Testis (tissue), 3 donors: ENCODE measurements around the gene COL4A1. TPM values are rescaled to one million over a fixed set of nuclear protein-coding genes. Genes with fewer than 3 reads are reported as not detected.

Experiments
- DNase-seq: peaks from one replicate; pipeline ENCODE4 v3.0.0-alpha.2; 2019
- H3K27ac ChIP-seq, 2 donors: fragments of 200-600 bp; sonication (generic); one replicate each; pipeline ENCODE4 v1.5.1; 2019
- H3K27me3 ChIP-seq: fragments of 200-600 bp; sonication (generic); one replicate; pipeline ENCODE4 v1.5.1; 2019
- H3K36me3 ChIP-seq: fragments of 200-600 bp; sonication (generic); one replicate; pipeline ENCODE4 v1.5.1; 2017; ENCODE audit warnings: low read depth; ENCODE audit errors: missing control alignments
- H3K4me1 ChIP-seq: fragments of 200-600 bp; sonication (generic); one replicate; pipeline ENCODE4 v1.5.1; 2019
- H3K4me3 ChIP-seq, 2 donors: fragments of 200-600 bp; sonication (generic); one replicate each; pipeline ENCODE4 v1.5.1; 2017 to 2019
- H3K9me3 ChIP-seq: fragments of 200-600 bp; sonication (generic); one replicate; pipeline ENCODE4 v1.5.1; 2017
- POLR2A ChIP-seq: fragments of 450-650 bp; IDR thresholded peaks from one replicate; pipeline ENCODE4 v1.6.1; 2017; ENCODE audit warnings: antibody characterized with exemption, mild to moderate bottlenecking, moderate library complexity
- WGBS, 2 donors: methylation state at CpG; one replicate each; pipeline ENCODE4 v1.1.5; 2018; 5-methylcytosine and 5-hydroxymethylcytosine counted together
- intact Hi-C: fragments of 100-400 bp; cut with DNase I; formaldehyde crosslinking; loops from one replicate; pipeline ENCODE4 v1.15.1; 2023; ENCODE audit warnings: low total_unique reads
- polyA plus RNA-seq: library from polyadenylated mRNA; stranded (reverse); fragments of 350-450 nt; fragmentation: Illumina TruSeq; extraction: RNeasy Lipid Tissue Mini Kit (QIAGEN cat#74804); gene quantifications from one replicate; pipeline ENCODE4 v1.2.3, GENCODE V29; 2014; ENCODE audit warnings: low read depth, low replicate concordance; ENCODE audit not compliant: insufficient read depth
- total RNA-seq, 2 donors: library from RNA; depleted of rRNA; stranded (reverse); fragments of >200 nt; gene quantifications; one replicate each; pipeline ENCODE4 v1.2.3, GENCODE V29; 2016
- TF ChIP-seq, protein P1 (sequence below), 3 experiments: fragments of 450-650 bp in 2 of 3; fragments of 200-600 bp in 1 of 3; sonication (generic) in 1 of 3; IDR thresholded peaks; one replicate each; pipeline ENCODE4 v1.5.1; 2016 to 2019; ENCODE audit warnings: antibody characterized with exemption in 3 of 3, mild to moderate bottlenecking in 2 of 3, moderate library complexity in 1 of 3

COL4A1 gene
- total and polyA plus RNA-seq, 3 donors from 2014 or later: 35.5 to 43.0 (median 39.0) TPM

DNA sequence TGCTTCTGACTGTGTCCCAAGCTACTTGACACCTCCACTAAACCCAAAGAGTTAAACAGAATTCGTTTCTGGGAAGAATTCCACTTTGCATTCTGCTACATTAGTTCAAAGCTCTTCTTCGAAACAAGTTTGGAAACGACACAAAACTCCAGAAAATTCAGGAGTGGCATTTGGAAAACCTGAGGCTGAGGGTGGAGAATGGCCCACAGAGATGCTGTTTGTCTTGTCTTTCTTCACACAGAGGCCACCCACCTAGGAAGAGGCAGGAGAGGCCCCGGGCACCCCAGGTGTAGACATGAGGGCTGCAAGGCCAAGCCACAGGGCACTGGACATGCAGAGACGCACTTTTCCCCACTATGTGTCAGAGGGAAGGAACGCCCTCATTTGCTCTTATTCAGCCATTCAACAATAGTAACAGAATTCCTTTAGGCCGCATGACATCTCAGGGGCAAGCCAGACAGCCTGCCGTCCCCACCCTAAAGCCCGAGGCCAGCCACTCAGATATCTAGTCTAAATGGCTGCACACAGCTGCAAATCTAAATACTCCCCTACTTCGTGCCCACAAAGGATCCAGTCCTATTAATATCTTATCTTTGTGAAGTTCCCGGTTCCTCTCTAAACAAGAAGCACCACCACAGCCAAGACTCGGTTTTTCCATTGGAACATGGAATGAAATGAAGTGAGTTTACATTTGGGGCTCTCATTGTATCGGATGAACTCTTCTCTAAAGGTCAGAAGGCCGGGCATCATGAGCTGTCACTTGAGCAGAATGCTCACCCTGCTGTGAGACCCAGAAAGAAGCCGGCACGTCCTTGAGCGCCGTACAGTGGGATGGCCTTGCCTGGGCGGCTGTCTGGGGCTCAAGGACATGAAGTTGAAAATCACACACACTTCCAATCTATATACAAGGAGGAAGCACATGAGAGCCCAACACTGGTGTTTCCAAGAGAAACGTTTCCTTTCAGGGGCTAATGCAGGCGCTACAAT is 19.8 kb downstream of the COL4A1 start:
- 37 to 56% methylated on average over 21 of the region's 21 CpGs for WGBS, 2 donors
- DNase-seq: no peak

DNA sequence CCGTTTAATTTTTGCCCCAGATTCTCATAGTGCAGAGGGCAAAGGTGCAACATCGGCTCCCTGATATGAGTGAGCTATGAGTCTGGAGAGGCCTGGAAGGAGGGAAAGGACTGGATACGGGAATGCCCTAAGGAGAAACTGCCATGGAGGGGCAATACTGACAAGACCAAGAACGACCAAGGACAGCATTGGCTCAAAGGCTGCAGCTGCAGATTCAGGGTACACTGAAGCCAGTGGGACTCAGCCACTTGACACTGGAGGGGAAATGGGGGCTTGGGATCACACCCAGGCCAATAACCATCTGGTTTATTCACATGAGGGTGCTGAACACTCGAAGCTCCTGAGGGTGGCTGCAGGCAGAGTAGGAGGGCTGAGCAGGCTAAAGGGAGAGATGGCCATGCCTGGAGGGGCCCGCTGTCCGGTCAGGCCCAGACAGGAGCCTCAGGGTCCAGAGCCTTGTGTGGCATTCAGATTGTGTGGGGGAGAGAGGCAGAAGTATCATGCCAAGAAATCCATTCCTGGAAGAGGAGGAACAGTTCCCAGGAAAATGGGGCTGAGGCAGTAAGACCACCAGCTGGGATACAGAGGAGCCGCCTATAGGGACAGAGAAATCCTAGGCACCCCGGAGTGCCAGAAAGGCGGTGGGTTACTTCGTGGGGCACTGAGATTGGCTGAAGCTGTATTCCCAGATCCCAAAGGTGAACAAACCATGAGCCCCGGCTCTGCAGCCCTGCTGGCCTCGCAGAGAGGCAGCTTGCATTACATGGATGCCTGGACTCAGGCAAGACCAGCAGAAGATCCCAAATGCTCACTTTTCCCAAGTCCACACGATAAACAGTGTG is 20.7 kb downstream of the COL4A1 start:
- H3K36me3 ChIP-seq: no peaks in the 10 kb centered on the region
- H3K9me3 ChIP-seq: no peaks in the 10 kb centered on the region
- 68 to 77% methylated on average over 11 to 14 of the region's 14 CpGs for WGBS, 2 donors
- no peak for DNase-seq
- H3K4me1 ChIP-seq: peaks cover 11% of the 10 kb centered on the region
- H3K27me3 ChIP-seq: no peaks in the 10 kb centered on the region
- TF ChIP-seq, protein P1, sequence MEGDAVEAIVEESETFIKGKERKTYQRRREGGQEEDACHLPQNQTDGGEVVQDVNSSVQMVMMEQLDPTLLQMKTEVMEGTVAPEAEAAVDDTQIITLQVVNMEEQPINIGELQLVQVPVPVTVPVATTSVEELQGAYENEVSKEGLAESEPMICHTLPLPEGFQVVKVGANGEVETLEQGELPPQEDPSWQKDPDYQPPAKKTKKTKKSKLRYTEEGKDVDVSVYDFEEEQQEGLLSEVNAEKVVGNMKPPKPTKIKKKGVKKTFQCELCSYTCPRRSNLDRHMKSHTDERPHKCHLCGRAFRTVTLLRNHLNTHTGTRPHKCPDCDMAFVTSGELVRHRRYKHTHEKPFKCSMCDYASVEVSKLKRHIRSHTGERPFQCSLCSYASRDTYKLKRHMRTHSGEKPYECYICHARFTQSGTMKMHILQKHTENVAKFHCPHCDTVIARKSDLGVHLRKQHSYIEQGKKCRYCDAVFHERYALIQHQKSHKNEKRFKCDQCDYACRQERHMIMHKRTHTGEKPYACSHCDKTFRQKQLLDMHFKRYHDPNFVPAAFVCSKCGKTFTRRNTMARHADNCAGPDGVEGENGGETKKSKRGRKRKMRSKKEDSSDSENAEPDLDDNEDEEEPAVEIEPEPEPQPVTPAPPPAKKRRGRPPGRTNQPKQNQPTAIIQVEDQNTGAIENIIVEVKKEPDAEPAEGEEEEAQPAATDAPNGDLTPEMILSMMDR (IDR thresholded peaks at IDR 0.05): no peak
- no peak for TF ChIP-seq POLR2A
- intact Hi-C loops: no loop called here
- no peak overlapping the region for H3K4me3 ChIP-seq
- H3K27ac ChIP-seq: no peak overlapping the region

More for the DNA sequence above, 19.8 kb downstream of the COL4A1 start:
- intact Hi-C loops: no loop called here
- no peaks in the 10 kb centered on the region for H3K9me3 ChIP-seq
- TF ChIP-seq POLR2A: no peak
- TF ChIP-seq, protein P1 (IDR thresholded peaks at IDR 0.05): no peak
- H3K4me3 ChIP-seq: no peak overlapping the region
- H3K36me3 ChIP-seq: no peaks in the 10 kb centered on the region
- peak overlapping the region in 1 of 2 donors; percentile 7 for H3K27ac ChIP-seq
- H3K27me3 ChIP-seq: no peaks in the 10 kb centered on the region
- peaks cover 11% of the 10 kb centered on the region for H3K4me1 ChIP-seq

DNA sequence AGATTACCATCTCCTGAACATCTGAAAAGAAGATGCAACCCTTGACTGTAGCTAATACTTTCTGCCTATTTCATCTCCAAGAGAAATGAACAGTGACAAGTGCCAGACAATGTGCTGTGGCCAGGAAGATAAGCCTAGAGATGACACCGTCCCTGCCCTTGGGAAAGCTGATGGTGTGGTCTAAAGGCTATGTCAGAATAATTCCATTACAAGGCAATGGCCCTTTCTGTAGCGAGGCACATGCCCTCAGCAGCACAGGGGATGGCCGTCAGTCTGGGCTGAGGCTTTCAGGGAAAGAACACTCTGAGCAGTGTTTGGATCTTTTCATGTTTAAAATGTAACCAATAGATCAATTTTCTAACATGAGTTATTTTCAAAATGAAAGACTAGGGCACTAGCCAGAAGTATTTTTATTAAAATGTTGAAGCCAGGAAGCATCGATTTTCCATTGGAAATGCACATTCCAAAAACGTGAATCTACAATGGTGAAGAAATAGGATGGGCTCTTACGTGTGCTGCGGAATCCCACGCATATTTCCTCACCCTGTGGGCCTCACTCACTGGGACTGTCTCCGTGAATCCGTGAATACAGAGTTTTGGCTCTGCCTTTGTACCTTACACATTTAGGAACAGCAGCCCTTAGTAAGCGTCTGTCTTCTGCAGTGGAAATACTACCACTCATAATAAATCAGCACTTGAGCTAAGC is 22.0 kb downstream of the COL4A1 start:
- 84 to 93% methylated on average over 11 of the region's 11 CpGs for WGBS, 2 donors
- no peaks in the 10 kb centered on the region for H3K9me3 ChIP-seq
- TF ChIP-seq POLR2A: no peak
- TF ChIP-seq, protein P1 (IDR thresholded peaks at IDR 0.05): no peak
- no peaks in the 10 kb centered on the region for H3K27me3 ChIP-seq
- no peak overlapping the region for H3K4me3 ChIP-seq
- peaks cover 11% of the 10 kb centered on the region for H3K4me1 ChIP-seq
- no peak overlapping the region for H3K27ac ChIP-seq
- intact Hi-C loops: no loop called here
- H3K36me3 ChIP-seq: no peaks in the 10 kb centered on the region
- no peak for DNase-seq

DNA sequence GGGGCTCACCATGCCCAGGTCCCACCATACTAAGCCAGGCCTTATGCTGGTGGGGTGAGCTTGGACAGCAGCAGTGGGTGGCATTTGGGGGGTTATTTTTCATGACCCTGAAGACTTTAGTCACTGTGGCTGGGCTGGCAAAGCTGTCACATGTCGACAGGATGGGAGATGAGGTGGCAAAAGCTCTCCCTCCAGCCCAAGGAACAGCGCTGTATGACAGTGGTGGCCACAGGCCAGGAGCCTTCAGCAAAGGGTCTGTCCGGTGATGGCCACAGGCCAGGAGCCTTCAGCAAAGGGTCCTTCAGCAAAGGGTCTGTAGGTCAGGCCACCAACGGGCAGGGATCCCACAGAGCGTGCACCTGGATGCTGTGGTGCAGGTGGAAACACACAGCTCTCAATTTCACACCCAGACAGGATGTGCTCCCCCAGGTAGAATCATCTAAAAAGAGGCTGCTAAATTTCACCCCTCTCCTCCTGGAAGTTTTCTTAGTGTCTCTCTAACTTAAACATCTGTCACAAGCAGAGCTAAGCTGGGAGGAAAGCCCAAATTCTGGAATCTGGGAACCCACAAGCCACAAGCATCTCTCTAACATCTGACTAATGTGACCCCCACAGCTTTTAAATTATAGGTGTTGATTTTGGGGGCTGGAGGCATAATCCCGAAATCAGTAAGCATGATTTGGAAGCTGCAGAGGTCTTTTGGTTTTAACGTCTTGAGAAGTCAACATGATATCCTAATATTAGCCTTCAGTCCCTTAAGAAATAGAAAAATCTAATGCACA is 23.0 kb downstream of the COL4A1 start:
- 66 to 87% methylated on average over 2 to 7 of the region's 7 CpGs for WGBS, 2 donors
- Histone ChIP-seq H3K27ac (no peak overlapping the region), H3K9me3 (no peaks in the 10 kb centered on the region), H3K36me3 (no peaks in the 10 kb centered on the region), H3K4me1 (peaks cover 11% of the 10 kb centered on the region), H3K27me3 (no peaks in the 10 kb centered on the region), H3K4me3 (no peak overlapping the region)
- intact Hi-C loops: no loop called here
- DNase-seq: no peak
- no peak for TF ChIP-seq POLR2A
- TF ChIP-seq, protein P1 (IDR thresholded peaks at IDR 0.05): no peak
